ENCODE results near the gene MKLN1. TPM values are rescaled to one million over a fixed set of nuclear protein-coding genes. Genes with fewer than 3 reads are reported as not detected.
A peak's percentile ranks its signal among the peaks of the same experiment; 100 is the strongest.

MKLN1 gene
- total RNA-seq, 1 experiment from 2014 or later: 90.2 TPM

DNA sequence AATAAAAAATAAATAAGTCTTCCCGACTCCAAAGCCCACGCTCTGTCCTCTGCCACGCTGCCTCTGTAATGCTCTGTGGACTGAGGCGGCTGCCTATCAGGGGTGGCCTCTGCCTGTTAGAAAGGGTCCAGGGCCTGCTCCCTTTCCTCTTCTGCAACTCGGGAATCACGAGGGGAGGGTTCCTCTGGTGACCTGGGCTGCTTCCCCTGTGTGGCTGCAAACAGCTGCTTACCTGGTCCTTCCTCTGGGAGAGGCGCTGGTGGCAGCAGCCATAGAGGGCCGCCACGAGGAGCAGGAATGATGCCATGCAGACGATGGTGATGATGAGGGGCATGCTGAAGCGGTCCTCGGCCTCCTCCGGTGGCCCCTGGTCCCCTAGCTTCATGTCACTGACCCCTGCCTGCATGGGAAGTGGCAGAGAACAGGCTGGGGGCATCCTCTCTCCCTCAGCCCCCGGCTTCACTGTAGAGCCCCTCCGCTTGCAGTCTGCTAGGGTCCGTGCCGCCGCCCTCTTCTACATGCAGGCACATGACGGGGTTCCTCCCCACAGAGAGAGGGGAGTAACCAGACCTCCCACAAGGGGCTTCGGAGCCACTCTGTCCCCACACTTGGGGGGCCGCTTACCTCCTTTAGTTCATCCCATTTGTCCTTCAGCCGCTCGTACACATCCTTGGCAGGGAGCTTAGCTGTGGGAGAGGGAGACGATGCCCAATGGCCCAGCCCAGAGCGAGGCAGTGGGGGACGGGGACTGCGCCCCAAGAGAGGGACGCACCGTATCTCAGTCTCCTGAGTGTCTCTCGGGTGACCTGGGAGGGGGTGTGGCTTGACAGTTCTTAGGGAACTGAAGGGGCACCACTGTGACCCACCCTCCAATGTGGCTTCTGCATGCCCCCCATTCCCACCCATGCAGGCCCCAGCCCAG, 178.2 kb downstream of the MKLN1 start:
- POLR2A ChIA-PET (ENCODE audit: low non-redundant PET): no interaction called here
- no peaks in the 10 kb centered on the region for H3K27me3 ChIP-seq (replicated peaks; ENCODE audit: insufficient read depth, low read depth, low read length, poor library complexity)
- intact Hi-C loops (cut with micrococcal nuclease; ENCODE audit: unreplicated experiment): no loop called here
- CTCF ChIA-PET: no interaction called here
- BruUV-seq (replicated peaks): no TSS peak
- no peak overlapping the region for H3K27ac ChIP-seq (ENCODE audit: low read depth, low read length, poor library complexity, severe bottlenecking)
- no peak overlapping the region for H3K4me3 ChIP-seq (ENCODE audit: low read depth, low read length, poor library complexity, severe bottlenecking)
- peaks cover 7% of the 10 kb centered on the region for H3K4me1 ChIP-seq (ENCODE audit: insufficient read depth, low read length, poor library complexity, severe bottlenecking)
- H3K36me3 ChIP-seq (ENCODE audit: insufficient read depth, low read length, poor library complexity, severe bottlenecking): no peaks in the 10 kb centered on the region
- H3K9me3 ChIP-seq (ENCODE audit: low read depth, low read length, poor library complexity, severe bottlenecking): no peaks in the 10 kb centered on the region
- TF ChIP-seq, protein P1, sequence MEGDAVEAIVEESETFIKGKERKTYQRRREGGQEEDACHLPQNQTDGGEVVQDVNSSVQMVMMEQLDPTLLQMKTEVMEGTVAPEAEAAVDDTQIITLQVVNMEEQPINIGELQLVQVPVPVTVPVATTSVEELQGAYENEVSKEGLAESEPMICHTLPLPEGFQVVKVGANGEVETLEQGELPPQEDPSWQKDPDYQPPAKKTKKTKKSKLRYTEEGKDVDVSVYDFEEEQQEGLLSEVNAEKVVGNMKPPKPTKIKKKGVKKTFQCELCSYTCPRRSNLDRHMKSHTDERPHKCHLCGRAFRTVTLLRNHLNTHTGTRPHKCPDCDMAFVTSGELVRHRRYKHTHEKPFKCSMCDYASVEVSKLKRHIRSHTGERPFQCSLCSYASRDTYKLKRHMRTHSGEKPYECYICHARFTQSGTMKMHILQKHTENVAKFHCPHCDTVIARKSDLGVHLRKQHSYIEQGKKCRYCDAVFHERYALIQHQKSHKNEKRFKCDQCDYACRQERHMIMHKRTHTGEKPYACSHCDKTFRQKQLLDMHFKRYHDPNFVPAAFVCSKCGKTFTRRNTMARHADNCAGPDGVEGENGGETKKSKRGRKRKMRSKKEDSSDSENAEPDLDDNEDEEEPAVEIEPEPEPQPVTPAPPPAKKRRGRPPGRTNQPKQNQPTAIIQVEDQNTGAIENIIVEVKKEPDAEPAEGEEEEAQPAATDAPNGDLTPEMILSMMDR (conservative IDR thresholded peaks at IDR 0.05; ENCODE audit: low read depth, low read length): no peak
- TF ChIP-seq EZH2 (IDR thresholded peaks at IDR 0.05; ENCODE audit: borderline replicate concordance, low read depth, low read length, poor library complexity, severe bottlenecking): no peak
- DNase-seq (ENCODE audit: low spot score): no peak

DNA sequence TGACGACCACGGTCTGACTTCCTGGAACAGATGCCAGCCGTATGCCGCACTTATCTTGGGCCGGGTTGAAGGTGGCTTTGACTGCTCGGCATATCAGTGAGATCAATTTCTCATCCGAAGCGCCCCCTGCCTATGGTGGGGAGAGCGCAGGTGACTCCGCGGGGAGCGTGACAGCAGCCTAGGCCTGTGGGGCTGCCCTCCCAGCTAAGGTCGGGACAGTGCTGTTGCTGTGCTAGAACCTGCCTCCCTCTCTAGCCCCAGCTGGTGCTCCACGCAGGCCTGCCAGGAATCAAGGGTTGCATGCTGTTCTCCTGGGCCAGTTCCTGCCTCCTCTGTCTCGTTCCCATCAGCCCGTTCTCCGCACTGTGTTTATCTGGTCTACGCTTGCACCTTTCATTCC, 178.9 kb downstream of the MKLN1 start:
- ChIA-PET POLR2A (ENCODE audit: low non-redundant PET) (no interaction called here), CTCF (no interaction called here)
- H3K27me3 ChIP-seq (replicated peaks; ENCODE audit: insufficient read depth, low read depth, low read length, poor library complexity): no peaks in the 10 kb centered on the region
- peaks cover 7% of the 10 kb centered on the region for H3K4me1 ChIP-seq (ENCODE audit: insufficient read depth, low read length, poor library complexity, severe bottlenecking)
- H3K4me3 ChIP-seq (ENCODE audit: low read depth, low read length, poor library complexity, severe bottlenecking): no peak overlapping the region
- TF ChIP-seq EZH2 (IDR thresholded peaks at IDR 0.05; ENCODE audit: borderline replicate concordance, low read depth, low read length, poor library complexity, severe bottlenecking): no peak
- TF ChIP-seq, protein P1 (conservative IDR thresholded peaks at IDR 0.05; ENCODE audit: low read depth, low read length): no peak; the same call in 1 of the 2 replicates
- no peaks in the 10 kb centered on the region for H3K36me3 ChIP-seq (ENCODE audit: insufficient read depth, low read length, poor library complexity, severe bottlenecking)
- H3K9me3 ChIP-seq (ENCODE audit: low read depth, low read length, poor library complexity, severe bottlenecking): no peaks in the 10 kb centered on the region
- no TSS peak for BruUV-seq (replicated peaks)
- no peak for DNase-seq (ENCODE audit: low spot score)
- intact Hi-C loops (cut with micrococcal nuclease; ENCODE audit: unreplicated experiment): no loop called here
- no peak overlapping the region for H3K27ac ChIP-seq (ENCODE audit: low read depth, low read length, poor library complexity, severe bottlenecking)

DNA sequence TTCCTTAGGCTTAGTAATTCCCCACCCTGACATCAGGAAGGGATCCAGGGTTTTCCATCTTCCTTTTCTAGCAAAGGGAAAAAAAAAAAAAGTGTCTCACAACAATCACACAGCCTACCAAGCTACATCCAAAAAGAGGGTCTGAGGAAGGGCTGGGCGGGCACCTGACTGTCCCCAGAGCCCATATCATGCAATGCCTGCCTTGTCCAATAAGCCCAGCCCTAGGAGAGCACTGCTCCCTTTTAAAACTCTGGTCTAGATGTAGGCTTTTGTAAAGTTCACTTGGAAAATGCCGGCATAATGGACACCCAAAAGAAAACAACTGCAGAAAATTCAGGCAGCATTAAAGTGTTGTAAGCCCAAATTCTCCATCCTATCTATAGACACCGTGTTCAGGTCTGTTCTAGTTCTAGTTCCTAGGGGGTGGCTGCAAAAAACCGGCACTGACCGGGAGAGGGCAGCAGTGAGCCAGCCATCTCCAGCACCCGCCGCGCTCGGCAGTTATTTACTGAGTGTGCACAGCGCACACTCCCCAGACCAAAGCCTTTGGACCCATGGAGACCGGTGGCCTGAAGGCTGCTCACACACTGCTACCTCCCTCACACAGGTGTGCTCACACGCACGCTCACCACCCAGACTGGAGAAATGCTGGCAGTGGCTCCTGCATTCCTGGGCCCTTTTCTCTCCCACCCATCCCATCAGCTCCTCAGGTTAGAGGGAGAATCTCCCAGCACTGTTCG, 180.1 kb downstream of the MKLN1 start:
- POLR2A ChIA-PET (ENCODE audit: low non-redundant PET): no interaction called here
- no peak overlapping the region for H3K27ac ChIP-seq (ENCODE audit: low read depth, low read length, poor library complexity, severe bottlenecking)
- no peaks in the 10 kb centered on the region for H3K36me3 ChIP-seq (ENCODE audit: insufficient read depth, low read length, poor library complexity, severe bottlenecking)
- no TSS peak for BruUV-seq (replicated peaks)
- peak; percentile 80 for DNase-seq (ENCODE audit: low spot score)
- H3K4me3 ChIP-seq (ENCODE audit: low read depth, low read length, poor library complexity, severe bottlenecking): no peak overlapping the region
- CTCF ChIA-PET: interaction anchor here (0.5 to 2.1 kb wide), 3 partner anchors 10 to 147 kb away, joined by 3 to 6 read pairs (median 5); no protein-coding TSS in a partner anchor
- H3K27me3 ChIP-seq (replicated peaks; ENCODE audit: insufficient read depth, low read depth, low read length, poor library complexity): no peaks in the 10 kb centered on the region
- intact Hi-C loops (cut with micrococcal nuclease; ENCODE audit: unreplicated experiment): loop anchor here (1.0 kb wide), 1 partner anchor 147 kb away; no protein-coding TSS in a partner anchor
- peaks cover 5% of the 10 kb centered on the region for H3K4me1 ChIP-seq (ENCODE audit: insufficient read depth, low read length, poor library complexity, severe bottlenecking)
- TF ChIP-seq, protein P1 (conservative IDR thresholded peaks at IDR 0.05; ENCODE audit: low read depth, low read length): peak; percentile 92
- no peak for TF ChIP-seq EZH2 (IDR thresholded peaks at IDR 0.05; ENCODE audit: borderline replicate concordance, low read depth, low read length, poor library complexity, severe bottlenecking)
- H3K9me3 ChIP-seq (ENCODE audit: low read depth, low read length, poor library complexity, severe bottlenecking): no peaks in the 10 kb centered on the region
